Left ventricle myocardium inferior (tissue), 1 donor: ENCODE data around the gene JAKMIP2. TPM values are rescaled to one million over a fixed set of nuclear protein-coding genes. Genes with fewer than 3 reads are reported as not detected.

ENCODE experiments used
- DNase-seq: peaks from one replicate; pipeline ENCODE4 v3.0.0-alpha.2; 2020
- H3K27ac ChIP-seq: fragments of 200-600 bp; replicated peaks from 2 replicates; pipeline ENCODE4 v1.8.0; 2021
- H3K27me3 ChIP-seq: fragments of 200-600 bp; 2 replicates; pipeline ENCODE4 v1.8.0; 2021; ENCODE audit warnings: low read depth
- H3K36me3 ChIP-seq: fragments of 200-600 bp; 2 replicates; pipeline ENCODE4 v1.8.0; 2021
- H3K4me1 ChIP-seq: fragments of 200-600 bp; 2 replicates; pipeline ENCODE4 v1.8.0; 2021
- H3K4me3 ChIP-seq: fragments of 200-600 bp; 2 replicates; pipeline ENCODE4 v1.8.0; 2021; ENCODE audit warnings: mild to moderate bottlenecking, moderate library complexity
- H3K9me3 ChIP-seq: fragments of 200-600 bp; replicated peaks from 2 replicates; pipeline ENCODE4 v1.8.0; 2021
- intact Hi-C: fragments of 100-400 bp; cut with micrococcal nuclease; formaldehyde crosslinking; loops from one replicate; pipeline ENCODE4 v1.11.0; 2022
- total RNA-seq: library from RNA; stranded (reverse); fragmentation: NEBNext Ultra II Directional; extraction: Animal tissue kit (Norgen Biotek cat#: 25700); gene quantifications from one replicate; pipeline ENCODE4 v1.2.1, GENCODE V29; 2021
- TF ChIP-seq, protein P1 (sequence below): fragments of 200-600 bp; IDR thresholded peaks from 2 replicates; pipeline ENCODE4 v1.8.0; 2021; ENCODE audit warnings: antibody characterized with exemption, mild to moderate bottlenecking, borderline replicate concordance
- donor health status: DM: no; HTN: yes; CAD: no; lungs with severe emphysema.

Gene JAKMIP2
- total RNA-seq, 1 donor from 2014 or later, result 0.41 TPM

DNA sequence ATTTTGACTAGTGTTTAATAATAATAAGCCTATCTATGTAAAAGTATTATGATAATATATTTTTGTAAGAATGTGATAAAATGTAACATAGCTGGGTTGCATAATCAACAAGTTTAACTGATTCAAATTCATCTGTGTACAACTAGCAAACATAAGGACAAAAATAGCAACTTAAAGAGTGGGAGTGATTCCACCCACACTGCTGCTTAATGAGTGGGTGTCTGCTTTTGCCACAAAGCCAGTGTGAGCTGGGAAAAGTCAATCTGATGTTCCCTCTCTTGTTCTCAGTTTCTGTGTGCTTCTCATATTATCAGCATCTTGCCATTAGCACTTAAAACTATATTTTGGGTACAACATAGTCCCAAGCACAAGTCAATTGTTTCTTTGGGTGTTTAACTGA lies 161.5 kb downstream of the JAKMIP2 start:
- intact Hi-C loops, result no loop called here
- H3K36me3 ChIP-seq, result no peaks in the 10 kb centered on the region

GRCh38 chr5:147619281-147619878 lies 163.1 kb downstream of the JAKMIP2 start:
- H3K9me3 ChIP-seq, result no peaks in the 10 kb centered on the region
- H3K27me3 ChIP-seq, result peaks cover 26% of the 10 kb centered on the region
- no peak overlapping the region for H3K27ac ChIP-seq
- no peaks in the 10 kb centered on the region for H3K36me3 ChIP-seq
- intact Hi-C loops, result no loop called here
- H3K4me1 ChIP-seq, result no peaks in the 10 kb centered on the region
- H3K4me3 ChIP-seq, result no peak overlapping the region
- DNase-seq, result no peak
- TF ChIP-seq, protein P1, sequence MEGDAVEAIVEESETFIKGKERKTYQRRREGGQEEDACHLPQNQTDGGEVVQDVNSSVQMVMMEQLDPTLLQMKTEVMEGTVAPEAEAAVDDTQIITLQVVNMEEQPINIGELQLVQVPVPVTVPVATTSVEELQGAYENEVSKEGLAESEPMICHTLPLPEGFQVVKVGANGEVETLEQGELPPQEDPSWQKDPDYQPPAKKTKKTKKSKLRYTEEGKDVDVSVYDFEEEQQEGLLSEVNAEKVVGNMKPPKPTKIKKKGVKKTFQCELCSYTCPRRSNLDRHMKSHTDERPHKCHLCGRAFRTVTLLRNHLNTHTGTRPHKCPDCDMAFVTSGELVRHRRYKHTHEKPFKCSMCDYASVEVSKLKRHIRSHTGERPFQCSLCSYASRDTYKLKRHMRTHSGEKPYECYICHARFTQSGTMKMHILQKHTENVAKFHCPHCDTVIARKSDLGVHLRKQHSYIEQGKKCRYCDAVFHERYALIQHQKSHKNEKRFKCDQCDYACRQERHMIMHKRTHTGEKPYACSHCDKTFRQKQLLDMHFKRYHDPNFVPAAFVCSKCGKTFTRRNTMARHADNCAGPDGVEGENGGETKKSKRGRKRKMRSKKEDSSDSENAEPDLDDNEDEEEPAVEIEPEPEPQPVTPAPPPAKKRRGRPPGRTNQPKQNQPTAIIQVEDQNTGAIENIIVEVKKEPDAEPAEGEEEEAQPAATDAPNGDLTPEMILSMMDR, result no peak

More for the DNA sequence above, 161.5 kb downstream of the JAKMIP2 start:
- Histone ChIP-seq H3K4me1 (no peaks in the 10 kb centered on the region), H3K4me3 (no peak overlapping the region), H3K27me3 (peaks cover 22% of the 10 kb centered on the region), H3K27ac (no peak overlapping the region), H3K9me3 (no peaks in the 10 kb centered on the region)
- DNase-seq, result no peak
- TF ChIP-seq, protein P1, result no peak

- Histone ChIP-seq H3K9me3 (no peaks in the 10 kb centered on the region), H3K36me3 (no peaks in the 10 kb centered on the region), H3K27ac (no peak overlapping the region), H3K4me3 (no peak overlapping the region), H3K4me1 (no peaks in the 10 kb centered on the region), H3K27me3 (peaks cover 34% of the 10 kb centered on the region)
- intact Hi-C loops, result no loop called here
- no peak for DNase-seq
- TF ChIP-seq, protein P1, result no peak
Measured at GRCh38 chr5:147617711-147618350, 164.7 kb downstream of the JAKMIP2 start.

GRCh38 chr5:147617191-147617606 lies 165.3 kb downstream of the JAKMIP2 start:
- Histone ChIP-seq H3K27me3 (peaks cover 27% of the 10 kb centered on the region), H3K4me1 (no peaks in the 10 kb centered on the region), H3K27ac (no peak overlapping the region), H3K9me3 (no peaks in the 10 kb centered on the region), H3K36me3 (no peaks in the 10 kb centered on the region), H3K4me3 (no peak overlapping the region)
- TF ChIP-seq, protein P1, result no peak
- intact Hi-C loops, result no loop called here
- no peak for DNase-seq

DNA sequence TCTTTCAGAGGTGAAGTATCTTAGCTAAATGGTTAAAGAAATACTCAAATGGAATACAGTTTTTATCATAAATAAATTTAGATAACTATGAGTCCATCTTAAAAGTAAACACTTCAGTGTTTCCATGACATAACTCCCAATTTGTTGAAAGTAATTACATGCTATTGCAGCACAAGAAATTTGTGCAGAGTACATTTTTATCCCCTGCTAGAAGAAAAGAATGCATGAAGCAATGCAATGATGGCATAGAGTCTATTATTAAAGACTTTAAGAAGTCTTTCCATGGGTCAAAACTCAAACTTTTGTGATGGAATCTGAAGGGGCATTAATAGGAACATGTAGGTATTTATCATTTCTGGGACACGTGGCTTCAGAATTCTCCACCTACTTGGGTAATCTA lies 166.1 kb downstream of the JAKMIP2 start:
- H3K27me3 ChIP-seq, result peaks cover 23% of the 10 kb centered on the region
- H3K36me3 ChIP-seq, result no peaks in the 10 kb centered on the region
- H3K9me3 ChIP-seq, result no peaks in the 10 kb centered on the region

More for the DNA sequence above, 166.1 kb downstream of the JAKMIP2 start:
- Histone ChIP-seq H3K4me1 (no peaks in the 10 kb centered on the region), H3K27ac (no peak overlapping the region), H3K4me3 (no peak overlapping the region)
- no peak for DNase-seq
- intact Hi-C loops, result no loop called here
- TF ChIP-seq, protein P1, result no peak
